Measurements from ENCODE around the gene NELFE. TPM values are rescaled to one million over a fixed set of nuclear protein-coding genes. Genes with fewer than 3 reads are reported as not detected.
"Not testable (repeated sequence)": the region's sequence is repeated elsewhere in the genome, so short reads cannot be mapped to it uniquely, and the experiment has no call there.

NELFE gene
- total and polyA plus RNA-seq, 12 donors = 36.5 to 70.4 (median 45.7) TPM

DNA sequence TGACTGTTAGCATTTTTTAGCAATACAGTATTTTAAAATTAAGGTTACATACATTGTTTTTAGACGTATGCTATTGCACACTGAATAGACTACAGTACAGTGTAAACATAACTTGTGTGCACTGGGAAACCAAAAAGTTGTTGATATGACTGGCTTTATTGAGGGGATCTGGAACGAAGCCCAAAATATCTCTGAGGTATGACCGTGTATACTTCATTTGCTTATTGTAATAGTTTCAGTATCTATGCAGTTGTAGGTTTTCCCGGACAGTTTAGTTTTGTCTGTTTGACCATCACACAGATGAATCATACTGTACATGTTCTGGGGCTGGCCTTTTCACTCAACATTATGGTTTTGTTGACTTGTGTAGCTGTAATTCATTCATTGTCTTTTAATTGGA, 50.0 kb downstream of the NELFE start:
- intact Hi-C loops (cut with DNase I) = loop anchor here in 2 of 10 donors (10.0 kb wide), 1 partner anchor 46 kb away; the partner anchor contains the start of genes NELFE (in 2 of the 2) and SKIC2 (in 2 of the 2)
- DNase-seq (no peak), ATAC-seq (no peak)
- no peak overlapping the region for H3K27ac ChIP-seq
- H3K9me3 ChIP-seq = no peaks in the 10 kb centered on the region
- TF ChIP-seq, protein P1, sequence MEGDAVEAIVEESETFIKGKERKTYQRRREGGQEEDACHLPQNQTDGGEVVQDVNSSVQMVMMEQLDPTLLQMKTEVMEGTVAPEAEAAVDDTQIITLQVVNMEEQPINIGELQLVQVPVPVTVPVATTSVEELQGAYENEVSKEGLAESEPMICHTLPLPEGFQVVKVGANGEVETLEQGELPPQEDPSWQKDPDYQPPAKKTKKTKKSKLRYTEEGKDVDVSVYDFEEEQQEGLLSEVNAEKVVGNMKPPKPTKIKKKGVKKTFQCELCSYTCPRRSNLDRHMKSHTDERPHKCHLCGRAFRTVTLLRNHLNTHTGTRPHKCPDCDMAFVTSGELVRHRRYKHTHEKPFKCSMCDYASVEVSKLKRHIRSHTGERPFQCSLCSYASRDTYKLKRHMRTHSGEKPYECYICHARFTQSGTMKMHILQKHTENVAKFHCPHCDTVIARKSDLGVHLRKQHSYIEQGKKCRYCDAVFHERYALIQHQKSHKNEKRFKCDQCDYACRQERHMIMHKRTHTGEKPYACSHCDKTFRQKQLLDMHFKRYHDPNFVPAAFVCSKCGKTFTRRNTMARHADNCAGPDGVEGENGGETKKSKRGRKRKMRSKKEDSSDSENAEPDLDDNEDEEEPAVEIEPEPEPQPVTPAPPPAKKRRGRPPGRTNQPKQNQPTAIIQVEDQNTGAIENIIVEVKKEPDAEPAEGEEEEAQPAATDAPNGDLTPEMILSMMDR (IDR thresholded peaks at IDR 0.05) = no peak
- no peaks in the 10 kb centered on the region for H3K36me3 ChIP-seq
- H3K27me3 ChIP-seq = peaks cover 0 to 4% (median 0%) of the 10 kb centered on the region in 7 donors
- H3K4me1 ChIP-seq = peaks cover 0 to 20% (median 0%) of the 10 kb centered on the region in 9 donors
- H3K4me3 ChIP-seq = no peak overlapping the region
- 63 to 65% methylated on average over 4 of the region's 4 CpGs for WGBS, 2 donors

DNA sequence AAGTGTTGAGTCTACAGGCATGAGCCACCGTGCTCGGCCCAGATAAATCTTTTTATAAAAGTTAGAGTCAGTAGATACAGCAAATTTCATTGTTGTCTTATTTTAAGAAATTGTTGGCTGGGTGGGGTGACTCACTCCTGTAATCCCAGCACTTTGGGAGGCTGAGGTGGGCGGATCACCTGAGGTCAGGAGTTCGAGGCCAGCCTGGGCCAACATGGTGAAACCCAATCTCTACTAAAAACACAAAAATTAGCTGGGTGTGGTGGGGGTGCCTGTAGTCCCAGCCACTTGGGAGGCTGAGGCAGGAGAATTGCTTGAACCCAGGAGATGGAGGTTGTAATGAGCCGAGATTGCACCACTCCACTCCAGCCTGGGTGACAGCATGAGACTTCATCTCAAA, 50.5 kb downstream of the NELFE start:
- H3K9me3 ChIP-seq, ATAC-seq, DNase-seq, H3K27me3 ChIP-seq, H3K27ac ChIP-seq, H3K4me3 ChIP-seq, H3K36me3 ChIP-seq: not testable (repeated sequence)
- WGBS, 2 donors = 88 to 90% methylated on average over 5 of the region's 5 CpGs
- H3K4me1 ChIP-seq = peaks cover 0 to 24% (median 0%) of the 10 kb centered on the region in 9 donors
- intact Hi-C loops (cut with DNase I) = loop anchor here in 2 of 10 donors (10.0 kb wide), 1 partner anchor 47 kb away; the partner anchor contains the start of genes NELFE (in 2 of the 2) and SKIC2 (in 2 of the 2)

DNA sequence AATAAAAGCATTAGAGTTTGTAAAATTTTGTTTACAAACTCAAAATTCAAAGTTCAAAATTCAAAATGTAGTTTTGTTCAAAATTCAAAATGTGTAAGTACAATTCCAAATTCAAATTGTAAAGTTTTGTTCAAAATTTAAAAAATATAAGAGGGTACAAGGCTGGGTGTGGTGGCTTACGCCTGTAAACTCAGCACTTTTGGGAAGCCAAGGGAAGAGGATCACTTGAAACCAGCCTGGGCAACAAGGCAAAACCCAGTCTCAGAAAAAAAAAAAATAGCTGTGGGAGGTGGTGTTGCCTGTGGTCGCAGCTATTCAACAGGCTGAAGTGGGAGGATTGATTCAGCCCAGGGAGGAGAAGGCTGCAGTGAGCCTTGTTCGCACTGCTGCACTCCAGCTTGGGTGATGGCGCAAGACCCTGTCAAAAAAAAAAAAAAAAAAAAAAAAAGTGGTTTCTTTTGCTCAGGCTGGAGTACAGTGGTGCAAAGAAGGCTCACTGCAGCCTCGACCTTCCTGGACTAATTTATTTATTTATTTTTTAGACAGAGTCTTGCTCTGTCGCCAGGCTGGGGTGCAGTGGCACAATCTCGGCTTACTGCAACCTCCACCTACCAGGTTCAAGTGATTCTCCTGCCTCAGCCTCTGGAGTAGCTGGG, 51.5 kb downstream of the NELFE start:
- Histone ChIP-seq H3K36me3 (no peaks in the 10 kb centered on the region), H3K9me3 (no peaks in the 10 kb centered on the region), H3K4me1 (peaks cover 0 to 34% (median 6%) of the 10 kb centered on the region in 9 donors), H3K27ac (no peak overlapping the region), H3K27me3 (peaks cover 0 to 4% (median 0%) of the 10 kb centered on the region in 7 donors), H3K4me3 (no peak overlapping the region)
- intact Hi-C loops (cut with DNase I) = loop anchor here in 2 of 10 donors (10.0 kb wide), 1 partner anchor 48 kb away; the partner anchor contains the start of genes NELFE (in 2 of the 2) and SKIC2 (in 2 of the 2)
- TF ChIP-seq, protein P1 (IDR thresholded peaks at IDR 0.05) = no peak
- DNase-seq (no peak), ATAC-seq (peak in 2 of 8 donors; percentile 9 to 48)
- 55 to 70% methylated on average over 7 of the region's 7 CpGs for WGBS, 2 donors

DNA sequence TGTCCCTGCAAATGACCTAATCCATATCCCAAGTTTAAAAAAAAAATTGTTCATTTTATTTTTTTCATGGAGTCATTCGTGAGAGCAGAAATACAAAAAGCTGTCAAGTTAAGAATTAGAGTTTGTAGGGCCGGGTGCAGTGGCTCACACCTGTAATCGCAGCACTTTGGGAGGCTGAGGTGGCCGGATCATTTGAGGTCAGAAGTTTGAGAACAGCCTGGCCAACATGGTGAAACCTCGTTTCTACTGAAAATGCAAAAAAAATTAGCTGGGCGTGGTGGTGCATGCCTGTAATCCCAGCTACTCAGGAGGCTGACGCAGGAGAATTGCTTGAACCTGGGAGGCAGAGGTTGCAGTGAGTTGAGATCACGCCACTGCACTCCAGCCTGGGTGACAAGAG, 52.0 kb downstream of the NELFE start:
- not testable (repeated sequence) for H3K4me3 ChIP-seq, ATAC-seq, H3K27ac ChIP-seq, H3K9me3 ChIP-seq, H3K36me3 ChIP-seq, H3K27me3 ChIP-seq, DNase-seq
- intact Hi-C loops (cut with DNase I) = loop anchor here in 2 of 10 donors (10.0 kb wide), 1 partner anchor 48 kb away; the partner anchor contains the start of genes NELFE (in 2 of the 2) and SKIC2 (in 2 of the 2)
- H3K4me1 ChIP-seq = peaks cover 0 to 33% (median 6%) of the 10 kb centered on the region in 9 donors
- 77 to 81% methylated on average over 8 of the region's 8 CpGs for WGBS, 2 donors

- Histone ChIP-seq H3K9me3 (no peaks in the 10 kb centered on the region), H3K27me3 (peaks cover 0 to 4% (median 0%) of the 10 kb centered on the region in 7 donors), H3K4me1 (peaks cover 2 to 31% (median 9%) of the 10 kb centered on the region in 9 donors), H3K36me3 (no peaks in the 10 kb centered on the region), H3K4me3 (no peak overlapping the region), H3K27ac (no peak overlapping the region)
- TF ChIP-seq, protein P1 (IDR thresholded peaks at IDR 0.05) = no peak
- intact Hi-C loops (cut with DNase I) = loop anchor here in 2 of 10 donors (10.0 kb wide), 1 partner anchor 49 kb away; the partner anchor contains the start of genes NELFE (in 2 of the 2) and SKIC2 (in 2 of the 2)
- WGBS, 2 donors = 29 to 35% methylated on average over 4 of the region's 4 CpGs
- ATAC-seq (no peak), DNase-seq (no peak)
These were observed 52.6 kb downstream of the NELFE start for GRCh38 chr6:31906122-31906521.
